RWPE1 (cell line): ENCODE results near the gene KDR.
A peak's percentile ranks its signal among the peaks of the same experiment; 100 is the strongest.

Source experiments
- CTCF ChIA-PET: fragments of 350-600 bp; sonication (Branson Sonifier 250); formaldehyde crosslinking; extraction: SDS; loops from one replicate; lab custom pipeline; 2021; lab: Yijun Ruan, JAX
- POLR2A ChIA-PET: fragments of 400-600 bp; formaldehyde crosslinking; extraction: SDS; loops from one replicate; lab custom pipeline; 2020; ENCODE audit warnings: antibody characterized with exemption; ENCODE audit not compliant: low non-redundant PET; lab: Yijun Ruan, JAX
- DNase-seq: peaks from one replicate; pipeline ENCODE4 v3.0.0; 2012; ENCODE audit warnings: low spot score
- H3K27ac ChIP-seq: fragments of 450-650 bp; 2 replicates; pipeline ENCODE4 v1.5.1; 2017
- CTCF ChIP-seq: fragments of 450-650 bp; conservative IDR thresholded peaks from 2 replicates; pipeline ENCODE4 v1.5.1; 2017; ENCODE audit warnings: low read depth, mild to moderate bottlenecking

KDR gene

GRCh38 chr4:55055529-55055928 lies 69.9 kb downstream of the KDR start:
- TF ChIP-seq CTCF, result no peak
- ChIA-PET CTCF (no interaction called here), POLR2A (no interaction called here)
- DNase-seq, result no peak
- no peak overlapping the region for H3K27ac ChIP-seq

- H3K27ac ChIP-seq, result no peak overlapping the region
- ChIA-PET POLR2A (no interaction called here), CTCF (no interaction called here)
- no peak for DNase-seq
- no peak for TF ChIP-seq CTCF
These were observed 73.9 kb downstream of the KDR start for GRCh38 chr4:55051532-55051931.

- CTCF ChIA-PET, result interaction anchor here (0.6 kb wide), 1 partner anchor 28 kb away, joined by 7 read pairs; no protein-coding TSS in a partner anchor
- no peak for TF ChIP-seq CTCF
- POLR2A ChIA-PET, result no interaction called here
- no peak for DNase-seq
- H3K27ac ChIP-seq, result no peak overlapping the region
These were observed 74.9 kb downstream of the KDR start for GRCh38 chr4:55050418-55050950.

GRCh38 chr4:55038176-55038890 lies 87.1 kb downstream of the KDR start:
- POLR2A ChIA-PET, result interaction anchor here (0.6 kb wide), 1 partner anchor 175 kb away, joined by 3 read pairs; no protein-coding TSS in a partner anchor
- CTCF ChIA-PET, result interaction anchor here (0.6 kb wide), 1 partner anchor 23 kb away, joined by 4 read pairs; no protein-coding TSS in a partner anchor
- no peak for TF ChIP-seq CTCF
- H3K27ac ChIP-seq, result peak overlapping the region; percentile 81
- DNase-seq, result peak; percentile 40

- H3K27ac ChIP-seq, result no peak overlapping the region
- DNase-seq, result no peak
- ChIA-PET POLR2A (interaction anchor here (0.6 kb wide), 1 partner anchor 174 kb away, joined by 3 read pairs; no protein-coding TSS in a partner anchor), CTCF (interaction anchor here (0.6 kb wide), 1 partner anchor 23 kb away, joined by 4 read pairs; no protein-coding TSS in a partner anchor)
- TF ChIP-seq CTCF, result no peak
These were observed 87.7 kb downstream of the KDR start for GRCh38 chr4:55037728-55038127.

GRCh38 chr4:55036405-55036804 lies 89.0 kb downstream of the KDR start:
- no peak for TF ChIP-seq CTCF
- CTCF ChIA-PET, result interaction anchor here (0.5 to 0.6 kb wide), 2 partner anchors 270 to 1120 kb away, joined by 3 to 4 read pairs; no protein-coding TSS in a partner anchor
- no peak for DNase-seq
- POLR2A ChIA-PET, result interaction anchor here (0.6 kb wide), 1 partner anchor 455 kb away, joined by 4 read pairs; no protein-coding TSS in a partner anchor
- peak overlapping the region; percentile 71 for H3K27ac ChIP-seq
